Chondrocyte (in vitro differentiated cells): ENCODE measurements around the gene GINS2. TPM values are rescaled to one million over a fixed set of nuclear protein-coding genes. Genes with fewer than 3 reads are reported as not detected.

ENCODE experiments used
- DNase-seq: peaks from one replicate; pipeline ENCODE4 v3.0.0; 2021; ENCODE audit warnings: mixed read lengths, low spot score
- H3K27ac Mint-ChIP-seq: one replicate; pipeline ENCODE4 v1.8.0; 2021; ENCODE audit warnings: mild to moderate bottlenecking, moderate library complexity, mixed read lengths; ENCODE audit not compliant: unreplicated experiment
- H3K27me3 Mint-ChIP-seq: 2 replicates; pipeline ENCODE4 v1.8.0; 2021; ENCODE audit warnings: low read depth, mixed read lengths
- H3K36me3 Mint-ChIP-seq: 2 replicates; pipeline ENCODE4 v1.8.0; 2021; ENCODE audit warnings: low read depth, mixed read lengths
- H3K4me1 Mint-ChIP-seq: 2 replicates; pipeline ENCODE4 v1.8.0; 2021; ENCODE audit warnings: low read depth, mild to moderate bottlenecking, mixed read lengths
- H3K4me3 Mint-ChIP-seq: one replicate; pipeline ENCODE4 v1.8.0; 2021; ENCODE audit warnings: mild to moderate bottlenecking, moderate library complexity, mixed read lengths; ENCODE audit not compliant: unreplicated experiment
- H3K9me3 Mint-ChIP-seq: 2 replicates; pipeline ENCODE4 v1.8.0; 2021; ENCODE audit warnings: low read depth, mixed read lengths
- total RNA-seq: library from RNA; stranded (reverse); gene quantifications from 3 replicates; pipeline ENCODE4 v1.2.1, GENCODE V29; 2021
- TF ChIP-seq, protein P1 (sequence below): fragments of 200-600 bp; sonication (generic); IDR thresholded peaks from 2 replicates; pipeline ENCODE4 v1.5.0; 2021; ENCODE audit warnings: antibody characterized with exemption, mild to moderate bottlenecking, moderate library complexity

The GINS2 gene
- total RNA-seq, 1 donor from 2014 or later: 3.8 TPM

DNA sequence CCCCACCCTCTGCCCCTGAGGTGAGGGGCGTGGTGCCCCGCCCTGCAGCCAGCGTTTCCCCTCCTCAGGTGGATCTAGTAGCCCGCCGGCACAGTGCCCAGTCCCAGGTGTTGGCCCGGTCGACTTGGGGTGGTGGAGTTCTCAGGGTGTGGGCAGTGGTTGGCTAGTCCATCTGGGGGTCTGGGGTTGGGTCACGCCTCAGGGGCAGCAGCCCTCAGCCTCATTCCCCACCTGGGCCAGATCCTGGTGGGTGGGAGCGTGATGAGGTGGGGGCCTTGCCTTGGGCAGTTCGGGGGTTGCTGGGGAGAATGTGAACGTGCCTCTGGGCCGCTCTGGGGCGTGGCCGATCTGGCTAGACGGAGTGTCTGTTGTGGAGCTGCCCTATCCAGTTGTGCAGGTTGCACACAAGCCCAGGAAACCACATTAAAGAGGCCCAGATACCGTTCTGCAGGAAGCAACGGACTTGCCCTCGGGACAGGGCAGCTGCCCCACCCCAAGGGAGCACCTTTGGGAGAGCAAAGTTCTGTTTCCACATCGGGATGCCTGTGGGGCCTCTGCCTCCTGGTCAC, 43.6 kb downstream of the GINS2 start:
- H3K36me3 Mint-ChIP-seq: no peaks in the 10 kb centered on the region
- no peaks in the 10 kb centered on the region for H3K27me3 Mint-ChIP-seq
- TF ChIP-seq, protein P1, sequence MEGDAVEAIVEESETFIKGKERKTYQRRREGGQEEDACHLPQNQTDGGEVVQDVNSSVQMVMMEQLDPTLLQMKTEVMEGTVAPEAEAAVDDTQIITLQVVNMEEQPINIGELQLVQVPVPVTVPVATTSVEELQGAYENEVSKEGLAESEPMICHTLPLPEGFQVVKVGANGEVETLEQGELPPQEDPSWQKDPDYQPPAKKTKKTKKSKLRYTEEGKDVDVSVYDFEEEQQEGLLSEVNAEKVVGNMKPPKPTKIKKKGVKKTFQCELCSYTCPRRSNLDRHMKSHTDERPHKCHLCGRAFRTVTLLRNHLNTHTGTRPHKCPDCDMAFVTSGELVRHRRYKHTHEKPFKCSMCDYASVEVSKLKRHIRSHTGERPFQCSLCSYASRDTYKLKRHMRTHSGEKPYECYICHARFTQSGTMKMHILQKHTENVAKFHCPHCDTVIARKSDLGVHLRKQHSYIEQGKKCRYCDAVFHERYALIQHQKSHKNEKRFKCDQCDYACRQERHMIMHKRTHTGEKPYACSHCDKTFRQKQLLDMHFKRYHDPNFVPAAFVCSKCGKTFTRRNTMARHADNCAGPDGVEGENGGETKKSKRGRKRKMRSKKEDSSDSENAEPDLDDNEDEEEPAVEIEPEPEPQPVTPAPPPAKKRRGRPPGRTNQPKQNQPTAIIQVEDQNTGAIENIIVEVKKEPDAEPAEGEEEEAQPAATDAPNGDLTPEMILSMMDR: no peak
- H3K27ac Mint-ChIP-seq: no peak overlapping the region
- no peak overlapping the region for H3K4me3 Mint-ChIP-seq
- DNase-seq: no peak
- no peaks in the 10 kb centered on the region for H3K9me3 Mint-ChIP-seq
- H3K4me1 Mint-ChIP-seq: no peaks in the 10 kb centered on the region

DNA sequence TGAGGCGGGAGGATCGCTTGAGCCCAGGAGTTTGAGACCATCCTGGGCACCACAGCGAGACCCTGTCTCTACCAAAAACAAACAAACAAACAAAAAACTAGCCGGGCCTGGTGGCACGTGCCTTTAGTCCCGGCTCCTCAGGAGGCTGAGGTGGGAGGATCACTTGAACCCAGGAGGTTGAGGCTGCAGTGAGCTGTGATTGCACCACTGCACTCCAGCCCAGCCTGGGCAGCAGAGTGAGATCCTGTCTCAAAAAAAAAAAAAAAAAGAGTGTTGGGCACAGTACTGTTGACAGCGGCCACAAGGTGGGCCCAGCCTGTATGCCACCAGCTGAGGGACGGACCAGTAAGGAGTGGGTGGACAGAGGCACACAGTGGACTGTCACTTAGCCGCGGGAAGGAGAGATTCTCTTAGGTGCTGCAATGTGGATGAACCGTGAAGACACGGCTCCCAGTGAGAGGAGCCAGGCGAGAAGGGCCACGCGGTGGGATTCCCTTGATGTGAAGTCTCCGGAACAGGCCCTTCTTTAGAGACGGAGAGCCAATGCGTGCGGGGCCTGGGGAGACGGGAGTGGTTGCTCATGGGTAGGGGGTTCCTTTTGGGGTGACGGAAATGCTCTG, 44.6 kb downstream of the GINS2 start:
- Mint-ChIP-seq H3K27me3 (no peaks in the 10 kb centered on the region), H3K4me3 (no peak overlapping the region), H3K36me3 (no peaks in the 10 kb centered on the region), H3K9me3 (no peaks in the 10 kb centered on the region), H3K4me1 (no peaks in the 10 kb centered on the region), H3K27ac (no peak overlapping the region)
- TF ChIP-seq, protein P1: no peak
- DNase-seq: no peak

DNA sequence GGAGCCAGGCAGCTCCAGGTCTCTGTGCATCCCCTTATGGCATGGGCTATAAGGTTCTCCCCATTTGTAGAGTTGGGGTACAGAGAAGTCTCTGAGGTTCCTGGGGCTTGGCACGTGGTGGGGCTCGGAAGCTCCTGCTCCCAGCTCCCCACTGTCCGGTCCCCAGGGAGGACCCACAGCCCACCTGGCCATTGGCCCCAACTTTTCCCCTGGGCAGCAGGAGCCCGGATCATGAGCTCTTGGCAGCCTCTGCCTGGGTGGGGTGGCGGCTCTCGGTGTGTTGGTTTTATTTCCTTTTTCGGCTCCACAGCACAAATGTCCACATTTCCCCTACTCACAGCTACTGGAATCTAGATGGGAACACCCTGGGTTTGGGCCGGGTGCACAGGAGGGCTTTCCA, 45.1 kb downstream of the GINS2 start:
- H3K4me3 Mint-ChIP-seq: no peak overlapping the region
- H3K27ac Mint-ChIP-seq: no peak overlapping the region
- H3K36me3 Mint-ChIP-seq: no peaks in the 10 kb centered on the region
- H3K4me1 Mint-ChIP-seq: no peaks in the 10 kb centered on the region
- no peak for DNase-seq
- TF ChIP-seq, protein P1: no peak
- H3K27me3 Mint-ChIP-seq: no peaks in the 10 kb centered on the region
- H3K9me3 Mint-ChIP-seq: no peaks in the 10 kb centered on the region

DNA sequence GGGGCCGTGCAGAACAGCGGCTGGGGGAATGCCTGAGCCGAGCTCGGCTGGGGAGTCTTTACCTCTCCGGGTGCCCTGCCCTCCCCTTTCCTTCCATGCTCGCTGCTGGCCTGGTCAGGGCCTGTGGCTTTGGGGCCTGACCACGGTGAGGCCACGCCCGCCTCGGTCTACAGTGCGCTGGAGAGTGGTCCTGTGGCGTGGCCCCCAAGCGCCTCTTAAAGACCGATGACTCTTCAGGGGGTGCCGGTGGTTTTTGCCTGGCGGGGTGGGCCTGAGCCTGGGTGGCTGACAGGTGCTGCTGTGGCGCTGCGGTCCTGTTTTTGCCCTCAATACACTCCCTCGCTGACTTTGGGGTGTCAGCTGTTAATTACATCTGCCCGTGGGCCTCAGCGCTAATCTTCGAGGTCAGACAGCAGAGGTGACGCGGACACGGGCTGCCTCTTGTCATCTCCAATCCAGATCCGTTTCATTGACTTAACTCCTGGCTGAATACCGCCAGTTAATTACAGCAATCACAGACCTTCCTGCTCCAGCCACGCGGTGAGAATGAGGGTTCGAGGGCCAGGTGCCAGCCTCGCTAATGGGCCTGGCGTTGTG, 45.9 kb downstream of the GINS2 start:
- Mint-ChIP-seq H3K27me3 (no peaks in the 10 kb centered on the region), H3K27ac (no peak overlapping the region), H3K4me1 (peaks cover 3% of the 10 kb centered on the region), H3K4me3 (no peak overlapping the region), H3K9me3 (no peaks in the 10 kb centered on the region), H3K36me3 (no peaks in the 10 kb centered on the region)
- TF ChIP-seq, protein P1: no peak
- no peak for DNase-seq

DNA sequence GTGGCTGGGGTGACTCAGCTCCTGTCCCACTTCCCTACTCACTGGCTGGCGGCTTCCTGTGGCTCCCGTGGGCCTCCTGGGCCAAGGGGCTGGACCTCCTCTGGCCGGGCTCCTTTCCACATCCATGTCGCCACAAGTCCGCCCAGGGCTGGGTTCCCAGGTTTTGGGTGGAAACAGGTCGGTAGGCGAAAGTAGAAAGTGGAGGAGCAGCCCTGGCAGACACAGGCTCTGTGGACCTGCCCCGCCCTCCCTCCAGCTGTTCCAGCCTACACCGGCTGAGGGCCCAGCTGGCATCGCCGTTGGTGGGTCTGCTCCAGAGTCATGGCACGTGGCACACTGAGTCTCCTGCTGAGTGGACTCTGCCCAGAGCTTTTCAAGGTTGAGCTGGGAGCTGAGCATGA, 47.0 kb downstream of the GINS2 start:
- H3K27me3 Mint-ChIP-seq: no peaks in the 10 kb centered on the region
- no peaks in the 10 kb centered on the region for H3K36me3 Mint-ChIP-seq
- H3K4me1 Mint-ChIP-seq: peaks cover 3% of the 10 kb centered on the region
- no peak for DNase-seq
- no peak overlapping the region for H3K27ac Mint-ChIP-seq
- no peaks in the 10 kb centered on the region for H3K9me3 Mint-ChIP-seq
- TF ChIP-seq, protein P1: no peak
- H3K4me3 Mint-ChIP-seq: no peak overlapping the region
